Amniotic epithelial cell (primary cell): ENCODE results near the gene C22orf31.

Experiments used
- DNase-seq: peaks from one replicate; pipeline ENCODE4 v3.0.0-alpha.2; 2010; ENCODE audit warnings: low read depth

Gene C22orf31

DNA sequence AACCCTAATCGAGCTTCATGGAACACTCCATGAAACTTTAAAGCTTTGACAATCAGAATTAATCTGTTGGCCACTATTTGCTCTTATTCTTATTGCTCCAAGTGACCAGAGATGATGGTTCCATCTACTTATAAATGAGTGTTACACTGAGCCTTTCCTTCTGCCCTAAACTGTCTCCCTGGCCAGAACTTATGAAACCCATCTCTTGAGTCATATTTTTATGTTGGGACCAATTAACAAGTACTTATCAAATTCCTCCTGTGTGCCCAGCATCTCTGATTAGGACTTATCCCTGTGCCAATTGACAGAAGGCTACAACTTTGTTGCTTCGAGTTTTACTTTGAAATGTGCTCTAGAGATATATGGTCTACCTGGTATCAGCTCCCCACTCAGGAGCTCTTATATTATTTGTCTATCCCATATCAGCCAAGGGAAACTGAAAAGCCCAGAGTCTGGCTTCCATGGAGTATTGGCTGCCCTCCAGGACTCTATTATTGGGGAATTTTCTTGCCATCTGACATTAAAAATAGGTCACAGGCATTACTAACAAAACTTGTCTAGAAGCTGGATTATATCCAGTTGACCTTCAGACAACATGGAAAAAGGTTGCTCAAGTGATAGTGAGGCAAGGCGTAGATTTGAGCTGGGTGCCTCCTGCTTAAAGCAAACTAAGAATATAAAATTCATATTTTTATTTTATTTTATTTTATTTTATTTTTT is 20.0 kb upstream of the C22orf31 start:
- no peak for DNase-seq

DNA sequence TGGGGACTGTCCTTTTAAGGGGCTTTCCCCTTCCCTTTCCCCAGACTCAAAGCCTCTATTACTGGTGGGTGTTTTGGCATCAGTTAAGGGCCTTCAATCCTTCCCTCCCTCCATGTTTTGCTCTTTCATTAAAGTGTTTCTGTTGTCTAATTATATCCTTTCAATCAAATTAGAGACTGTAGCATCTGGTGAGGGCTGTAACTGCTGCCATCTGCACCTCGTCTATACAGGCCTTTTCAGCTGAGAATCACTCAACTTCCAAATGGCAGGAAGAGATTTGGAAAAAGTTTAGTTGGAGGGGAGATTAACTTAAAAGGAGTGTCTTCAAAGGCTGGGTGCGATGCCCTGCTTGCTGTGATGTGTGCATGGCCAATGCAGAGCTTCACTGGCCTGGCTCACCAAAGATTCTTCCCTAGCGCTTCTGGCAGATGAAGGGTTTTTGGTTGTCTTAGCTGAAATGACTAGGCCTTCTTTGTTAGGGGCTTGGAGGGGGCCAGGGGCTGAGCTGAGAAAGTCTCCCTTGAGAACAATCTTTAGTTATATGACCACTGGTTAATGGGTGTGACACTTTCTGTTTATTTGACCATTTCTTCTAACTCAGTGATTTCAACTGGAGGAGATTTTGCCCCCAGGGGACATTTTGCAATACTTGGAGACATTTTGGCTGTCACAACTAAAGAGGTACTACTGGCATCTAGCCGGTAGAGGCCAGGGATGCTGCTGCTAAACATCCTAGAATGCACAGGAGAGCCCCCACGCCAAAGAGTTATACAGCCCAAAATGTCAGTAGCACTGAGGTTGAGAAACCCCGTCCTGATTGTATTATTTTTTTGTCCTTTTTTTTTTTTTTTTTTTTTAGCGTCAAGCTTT is 18.7 kb upstream of the C22orf31 start:
- no peak for DNase-seq

DNA sequence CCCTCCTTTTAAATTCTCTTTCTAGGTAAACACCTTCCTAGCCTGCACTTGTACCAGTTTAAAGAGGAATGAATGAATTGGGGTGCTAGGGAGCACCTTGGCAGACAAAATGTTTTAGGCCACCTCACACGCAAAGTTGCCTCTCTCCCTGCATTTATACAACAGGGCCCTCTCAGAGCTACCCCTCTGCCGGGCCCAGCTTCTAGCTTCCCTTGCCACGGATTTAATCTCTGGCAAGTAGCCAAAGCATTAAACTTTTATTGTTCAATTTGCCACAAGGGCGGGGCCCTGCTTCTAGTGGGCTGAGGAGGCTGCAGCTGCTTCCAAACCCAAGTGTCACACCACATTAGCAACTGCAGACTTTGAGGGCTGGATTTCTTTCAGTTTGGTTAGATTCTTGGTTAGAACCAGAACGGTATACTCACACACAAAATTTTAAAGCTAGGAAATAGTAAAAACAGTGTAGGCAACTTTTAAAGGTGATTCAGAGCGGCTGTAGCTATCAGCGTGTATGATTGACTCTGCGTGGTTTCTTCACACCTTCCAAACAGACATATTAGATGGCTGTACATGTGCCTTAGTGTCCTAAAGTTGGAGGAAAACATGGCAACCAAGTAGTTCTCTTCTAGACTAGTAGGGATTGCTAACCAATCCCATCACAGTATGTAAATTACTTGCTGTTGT is 17.7 kb upstream of the C22orf31 start:
- DNase-seq, result no peak

DNA sequence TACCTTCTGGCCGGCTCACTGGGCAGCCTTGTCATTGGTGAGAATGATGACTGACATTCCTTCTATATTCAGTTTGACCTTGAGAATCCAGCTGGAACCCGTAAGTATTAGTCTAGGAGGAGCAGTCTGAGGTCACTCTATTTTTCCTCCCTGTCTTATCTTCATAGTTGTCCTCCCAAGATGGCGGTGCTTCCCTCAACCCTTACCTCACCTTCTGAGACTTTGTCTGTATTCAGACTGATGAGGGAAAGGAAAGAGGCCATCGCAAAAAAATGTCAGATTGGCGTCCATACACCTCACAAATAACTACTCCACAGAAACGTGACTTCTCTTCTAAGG is 17.2 kb upstream of the C22orf31 start:
- no peak for DNase-seq

DNA sequence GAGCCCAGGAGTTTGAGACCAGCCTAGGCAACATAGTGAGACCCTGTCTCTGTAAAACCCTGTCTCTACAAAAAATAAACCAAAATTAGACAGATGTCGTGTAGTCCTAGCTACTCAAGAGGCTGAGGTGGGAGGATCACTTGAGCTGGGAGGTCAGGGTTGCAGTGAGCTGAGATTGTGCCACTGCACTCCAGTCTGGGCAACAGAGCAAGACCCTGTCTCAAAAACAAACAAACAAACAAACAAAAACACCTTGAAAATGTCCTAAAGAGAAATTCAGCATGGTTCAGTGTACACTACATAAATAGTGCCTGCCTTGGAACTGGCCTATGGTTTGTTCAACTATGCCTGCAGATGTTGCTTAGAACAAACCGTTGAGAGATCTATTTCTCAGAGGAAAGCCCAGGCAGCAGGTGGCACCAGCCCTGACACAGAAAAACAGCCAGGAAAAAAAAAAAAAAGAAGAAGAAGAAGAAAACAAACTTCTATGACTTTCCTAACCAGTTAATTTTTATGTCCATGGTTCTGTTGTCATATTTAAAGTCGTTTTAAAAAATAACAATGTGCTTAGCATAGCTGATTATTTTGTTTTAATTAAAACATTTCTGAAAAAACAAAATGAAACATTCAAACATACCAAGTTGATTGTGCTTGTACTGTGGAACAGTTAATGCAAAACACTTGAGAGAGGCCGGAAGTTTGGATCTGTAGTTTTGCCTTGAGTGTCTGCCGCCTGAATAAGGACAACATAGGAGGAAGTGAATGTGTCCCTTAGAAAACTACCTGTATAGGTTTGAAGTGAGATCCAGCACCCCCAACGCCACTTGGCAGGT is 16.6 kb upstream of the C22orf31 start:
- DNase-seq, result no peak

DNA sequence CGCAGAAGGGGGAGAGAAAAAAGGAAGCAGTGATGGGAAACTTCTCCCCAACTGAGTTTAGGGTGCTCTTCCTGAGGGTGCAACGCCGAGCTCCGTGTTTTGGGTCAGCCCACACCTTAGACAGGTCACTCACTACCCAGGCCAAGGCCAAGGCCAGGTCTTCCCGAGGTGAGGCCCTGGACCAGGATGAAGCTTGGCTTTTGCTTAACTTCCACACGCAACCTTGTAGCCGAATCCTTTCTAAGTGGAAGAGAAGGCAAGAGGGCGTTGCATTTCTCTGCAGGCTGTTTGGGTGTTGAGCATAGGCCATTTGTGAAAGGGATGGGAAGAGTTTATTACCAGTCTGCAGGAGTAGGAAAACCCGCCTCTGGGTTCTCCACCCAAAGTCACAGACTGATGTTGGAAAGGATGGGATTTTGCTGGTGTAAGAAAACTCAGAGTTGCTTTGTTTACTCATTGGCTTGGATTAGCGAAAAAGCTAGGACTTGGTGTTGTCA is 12.7 kb upstream of the C22orf31 start:
- no peak for DNase-seq

DNA sequence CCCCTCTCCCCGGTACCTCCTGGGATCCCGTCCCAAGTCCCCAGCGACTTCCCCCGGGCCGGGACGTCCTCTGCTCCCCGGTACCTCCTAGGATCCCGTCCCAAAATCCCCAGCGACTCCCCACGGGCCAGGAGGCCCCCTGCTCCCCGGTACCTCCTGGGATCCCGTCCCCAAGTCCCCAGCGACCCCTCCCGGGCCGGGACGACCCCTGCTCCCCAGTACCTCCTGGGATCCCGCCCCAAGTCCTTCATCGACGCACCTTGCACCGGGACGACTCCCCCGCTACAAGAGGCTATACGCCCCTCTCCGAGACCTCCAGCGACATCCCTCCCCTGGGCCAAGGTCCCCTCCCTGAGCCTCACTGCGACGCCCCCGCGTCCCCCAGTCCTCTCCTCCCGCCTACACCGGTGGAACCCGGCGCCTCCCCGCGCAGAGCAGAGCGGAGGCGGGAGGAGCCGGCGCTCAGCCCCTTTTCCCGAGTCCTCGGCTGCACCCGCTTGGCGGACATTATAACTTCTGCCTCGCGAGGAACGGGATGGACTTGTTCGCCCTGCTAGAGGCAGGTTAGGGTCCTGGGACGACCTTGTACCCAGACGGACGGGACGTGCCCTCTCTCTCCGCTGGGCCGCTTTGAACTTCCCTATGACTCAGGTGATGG is 12.1 kb upstream of the C22orf31 start:
- no peak for DNase-seq

DNA sequence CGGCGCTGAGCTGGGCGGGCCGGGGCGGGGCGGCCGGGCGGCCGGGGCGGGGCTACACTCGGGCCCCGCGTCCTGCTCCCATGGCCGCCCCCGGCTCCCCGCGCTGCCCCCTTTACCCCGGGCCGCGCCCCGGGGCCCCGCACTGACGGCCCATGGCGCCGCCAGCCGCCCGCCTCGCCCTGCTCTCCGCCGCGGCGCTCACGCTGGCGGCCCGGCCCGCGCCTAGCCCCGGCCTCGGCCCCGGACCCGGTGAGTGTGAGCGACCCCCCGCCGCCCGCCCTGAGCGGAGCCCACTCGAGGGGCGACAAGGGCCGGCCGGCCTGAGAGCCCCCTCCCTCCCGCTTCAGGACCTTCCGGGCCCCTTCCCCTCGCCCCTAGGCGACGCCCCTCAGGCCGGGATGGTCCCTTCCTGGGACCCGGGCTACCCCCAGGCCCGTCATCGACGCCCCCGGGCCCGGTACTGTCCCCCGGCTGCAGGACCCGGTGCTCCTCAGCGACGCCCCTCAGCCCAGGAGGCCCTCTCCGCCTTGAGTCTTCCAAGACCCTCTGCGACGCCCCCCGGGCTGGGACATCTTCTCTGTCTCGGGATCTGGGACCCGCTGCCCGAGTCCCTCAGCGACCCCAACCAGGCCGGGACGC is 11.5 kb upstream of the C22orf31 start, which contains the start of gene KREMEN1:
KREMEN1 (plus strand) TSS at position 57 of the 639 bp plus-strand sequence; CDS start at position 153, 96 bp downstream.
- no peak for DNase-seq

DNA sequence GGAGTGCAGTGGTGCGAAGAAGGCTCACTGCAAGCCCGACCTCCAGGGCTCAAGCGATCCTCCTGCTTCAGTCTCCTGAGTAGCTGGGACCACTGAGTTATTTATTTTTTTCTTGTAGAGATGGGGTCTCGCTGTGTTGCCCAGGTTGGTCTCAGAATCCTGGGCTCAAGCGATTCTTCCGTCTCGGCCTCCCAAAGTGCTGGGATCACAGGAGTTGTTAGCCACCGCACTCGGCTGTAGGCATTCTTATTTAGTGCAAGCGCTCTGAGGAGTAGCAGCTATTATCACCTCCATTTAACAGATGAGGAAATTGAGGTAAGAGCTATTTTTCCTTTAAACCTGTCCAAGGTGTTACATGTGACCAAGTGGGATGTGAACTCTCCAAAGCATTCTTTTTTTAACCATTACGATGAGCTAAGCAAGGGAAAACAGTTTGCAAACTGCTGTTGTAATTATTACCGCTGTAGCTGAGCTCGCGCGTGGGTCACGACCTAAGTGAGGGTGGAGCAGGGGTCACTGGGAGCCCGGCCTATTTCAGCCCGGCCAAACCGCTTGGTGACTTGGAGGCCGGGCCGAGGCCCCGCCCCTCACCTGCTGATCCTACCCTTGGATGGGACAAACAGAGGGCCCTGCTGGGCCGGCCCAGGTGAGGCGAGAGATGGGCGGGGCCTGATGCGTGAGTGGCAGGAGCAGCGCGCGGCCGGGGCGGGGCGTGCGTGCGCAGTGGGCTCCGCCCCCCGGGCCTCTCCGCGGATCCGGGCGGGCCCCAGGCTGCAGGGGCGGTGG is 10.8 kb upstream of the C22orf31 start:
- peak; percentile 50 for DNase-seq

DNA sequence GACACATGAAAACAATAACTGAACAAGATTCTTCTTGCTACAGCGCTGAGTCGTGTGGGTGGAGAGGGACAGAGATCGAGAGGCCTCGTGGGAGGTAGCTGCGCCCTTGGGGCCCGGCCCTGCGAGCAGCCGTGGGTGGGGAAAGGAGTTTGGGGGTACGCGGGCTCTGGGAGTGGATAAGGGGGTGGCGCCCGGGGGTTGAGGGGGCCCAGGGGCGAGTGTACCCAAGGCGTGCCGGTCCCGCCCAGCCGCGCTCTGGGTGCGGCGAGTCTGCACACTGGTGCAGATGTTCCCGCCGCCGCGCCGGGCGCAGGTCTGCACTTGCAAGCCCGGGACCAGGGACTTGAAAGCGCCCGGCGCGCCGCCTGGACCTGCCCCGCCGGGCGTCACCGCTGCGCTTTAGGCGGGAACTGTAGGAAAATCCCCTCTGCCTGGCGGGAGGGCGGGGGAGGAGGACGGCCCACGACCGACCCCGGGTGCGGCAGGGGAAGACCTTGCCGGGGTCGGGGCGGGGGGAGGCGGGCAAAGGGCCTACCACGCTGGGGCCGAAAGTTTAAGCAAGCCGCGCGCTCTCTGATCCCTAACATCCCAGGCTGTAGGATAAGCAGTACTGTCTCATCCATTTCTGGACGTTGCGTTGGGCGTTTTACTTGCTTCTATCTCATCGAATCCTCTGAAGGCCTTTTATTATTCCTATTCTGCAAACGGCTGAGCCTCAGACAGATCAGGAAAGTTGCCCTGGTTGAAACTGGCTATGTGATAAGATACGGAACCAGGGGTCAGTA is 9.8 kb upstream of the C22orf31 start:
- DNase-seq, result no peak

DNA sequence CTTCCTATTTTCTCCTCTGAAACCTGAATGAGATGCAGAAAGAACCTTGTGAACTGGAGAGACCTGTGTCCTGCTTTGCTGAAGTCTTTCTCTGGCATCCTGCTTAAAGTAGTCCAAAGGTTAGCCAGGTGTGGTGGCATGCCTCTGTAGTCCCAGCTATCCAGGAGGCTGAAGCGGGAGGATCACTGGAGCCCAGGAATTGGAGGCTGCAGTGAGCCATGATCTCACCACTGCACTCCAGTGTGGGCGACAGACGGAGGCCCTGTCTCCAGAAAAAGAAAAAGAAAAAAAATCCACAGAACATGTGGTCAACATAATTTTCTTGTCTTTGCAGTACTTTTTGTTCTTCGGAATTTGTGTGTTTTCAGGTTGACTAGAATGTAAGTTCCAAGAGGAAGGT is 8.9 kb upstream of the C22orf31 start:
- no peak for DNase-seq

DNA sequence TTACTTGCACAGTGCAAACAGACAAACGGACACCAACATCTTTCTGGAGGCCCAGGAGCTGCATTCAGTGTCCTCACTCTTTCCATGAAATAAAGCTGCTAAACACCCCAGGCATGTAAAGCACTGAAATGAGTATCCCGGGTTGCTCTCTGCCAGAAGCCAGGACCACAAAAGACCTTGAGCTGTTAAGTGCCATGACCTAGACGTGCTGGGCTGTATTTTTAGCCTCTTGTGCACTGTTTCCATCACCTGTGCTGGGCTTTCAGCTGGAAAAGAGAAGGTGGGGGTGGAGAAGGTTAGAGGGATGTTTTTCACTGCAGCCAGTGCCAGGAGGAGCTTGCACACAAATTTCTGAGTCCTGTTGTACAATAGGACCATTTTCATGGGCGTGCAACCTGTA is 7.8 kb upstream of the C22orf31 start:
- DNase-seq, result no peak

DNA sequence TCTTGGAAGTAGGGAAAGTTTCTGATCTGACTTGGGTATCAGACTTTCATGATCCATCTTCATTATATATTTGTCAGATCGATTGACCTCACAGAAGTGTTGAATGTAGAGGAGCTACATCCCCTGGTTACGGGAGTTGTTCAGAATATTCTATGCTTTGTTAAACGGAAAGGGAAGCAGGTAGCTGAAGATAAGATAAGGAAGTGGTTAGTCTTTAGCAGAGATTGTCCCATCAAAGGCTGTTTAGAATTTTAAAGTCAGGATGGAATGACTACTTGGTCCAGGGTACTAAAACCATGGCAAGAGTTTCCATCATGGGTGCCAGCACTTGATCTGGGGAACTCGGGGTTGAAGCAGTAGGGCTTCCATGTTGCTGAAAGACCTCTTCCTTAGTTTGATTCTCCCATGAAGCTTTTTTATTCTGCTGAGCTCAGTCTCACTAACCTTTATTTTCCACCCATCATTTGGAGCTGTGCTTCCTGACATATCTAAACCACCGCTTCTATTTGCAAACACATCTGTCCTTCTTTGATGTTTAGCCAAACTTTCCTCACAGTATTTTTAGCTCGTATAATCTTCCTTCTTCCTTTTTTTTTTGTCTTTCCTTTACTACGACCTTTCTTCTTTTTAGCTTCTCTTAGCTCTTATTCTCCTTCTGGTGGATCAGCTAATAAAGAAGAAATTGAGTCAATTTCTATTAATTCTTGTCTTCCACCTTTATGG is 4.0 kb upstream of the C22orf31 start:
- no peak for DNase-seq

DNA sequence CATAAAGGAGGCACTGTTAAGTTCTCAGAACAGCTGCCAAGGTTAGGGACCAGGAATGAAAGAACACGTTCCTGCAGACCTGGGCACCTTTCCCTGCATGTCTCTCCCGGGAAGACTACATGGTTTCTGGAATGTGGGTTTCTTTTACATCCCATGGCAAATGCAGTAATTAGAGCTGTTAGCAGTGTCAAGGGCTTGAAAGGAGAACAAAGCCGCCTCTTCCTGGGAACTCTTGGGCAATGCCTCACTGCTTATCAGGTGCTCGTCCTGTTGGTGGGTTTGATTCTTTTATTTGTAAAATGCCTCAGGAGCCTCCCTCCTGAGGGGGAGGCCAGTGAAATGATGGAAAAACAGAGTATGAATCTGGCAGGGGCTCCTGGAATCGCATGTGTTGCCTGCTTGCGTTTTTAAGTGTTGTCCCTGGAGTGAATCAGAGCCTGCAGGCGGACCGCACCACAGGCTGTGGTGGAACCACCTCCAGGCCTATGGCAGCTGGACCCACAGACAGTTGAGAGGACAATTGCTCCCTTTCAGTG is 723 bp upstream of the C22orf31 start:
- peak; percentile 55 for DNase-seq

DNA sequence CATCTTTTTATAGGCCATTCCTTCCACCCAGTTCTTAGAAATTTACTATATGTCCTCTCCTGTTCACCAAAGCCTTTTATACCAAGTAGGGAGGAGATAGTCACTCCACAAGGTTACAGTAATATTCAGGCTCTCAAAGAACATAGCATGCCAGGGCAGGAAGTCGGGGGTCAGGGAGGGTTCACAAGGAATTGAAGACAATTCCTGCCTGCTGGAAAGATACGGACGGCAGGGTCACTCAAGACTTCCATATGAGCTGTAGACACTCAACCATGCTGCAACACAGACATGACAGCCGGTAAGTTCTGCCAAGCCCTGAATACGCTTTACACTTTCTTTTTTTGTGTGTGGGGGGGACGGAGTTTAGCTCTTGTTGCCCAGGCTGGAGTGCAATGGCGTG is 700 bp downstream of the C22orf31 start:
- DNase-seq, result no peak

DNA sequence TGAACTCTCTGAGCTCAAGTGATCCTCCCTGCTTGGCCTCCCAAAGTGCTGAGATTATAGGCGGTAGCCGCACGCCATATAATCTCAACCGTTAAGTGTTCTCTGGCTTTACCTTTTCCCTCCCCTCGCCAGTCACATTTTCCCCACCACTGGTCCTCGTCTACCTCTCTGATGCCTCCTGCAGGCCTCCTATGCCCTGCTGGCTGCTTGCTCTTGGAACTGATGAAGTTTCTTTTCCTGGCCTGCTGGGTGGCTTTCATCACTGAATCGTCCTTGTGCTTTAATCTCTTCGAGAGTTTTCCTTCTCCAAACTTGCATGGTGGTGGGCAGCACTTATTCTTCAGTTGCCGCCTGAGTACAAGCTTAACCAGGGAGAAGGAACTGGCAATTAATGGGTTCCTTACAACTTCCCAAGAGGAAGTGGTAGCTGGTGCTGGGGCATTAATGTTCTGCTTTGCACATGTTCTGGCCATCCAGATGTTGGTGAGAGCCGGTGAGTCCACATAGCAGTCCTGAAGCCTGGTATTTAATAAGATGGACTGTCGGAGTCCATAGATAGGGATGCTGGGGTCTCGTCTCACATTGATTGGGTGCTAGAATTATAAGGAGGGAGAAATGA is 1.3 kb downstream of the C22orf31 start:
- DNase-seq, result no peak

DNA sequence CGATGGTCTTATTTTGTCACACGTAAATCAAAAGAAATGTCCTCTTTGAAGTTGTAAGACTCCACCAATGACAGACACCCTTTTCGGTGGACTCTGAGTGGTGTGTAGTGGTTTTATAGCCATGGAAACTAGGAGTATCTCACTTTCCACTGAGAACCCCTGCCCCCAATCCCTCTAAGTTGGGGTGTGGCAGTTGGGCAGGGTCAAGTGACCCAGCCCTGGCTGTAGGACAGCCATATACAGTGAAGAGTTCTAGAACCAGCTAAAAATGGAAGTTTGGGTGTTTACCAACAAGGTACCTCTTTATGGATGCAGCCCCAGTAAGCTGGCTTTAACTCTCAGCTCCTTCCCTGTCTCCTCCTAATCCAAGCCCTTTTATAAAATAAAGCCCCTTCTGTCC is 5.2 kb downstream of the C22orf31 start:
- no peak for DNase-seq
